HG03159 (cell line): Measurements from ENCODE around the gene PTPN20.
"Not testable (repeated sequence)": the region's sequence is repeated elsewhere in the genome, so short reads cannot be mapped to it uniquely, and the experiment has no call there.

Source experiments
- ATAC-seq: cut with Tn5 transposase; IDR thresholded peaks from one replicate; pipeline ENCODE4 v1.9.1; 2021; ENCODE audit warnings: mild to moderate bottlenecking, moderate library complexity; ENCODE audit not compliant: unreplicated experiment

Gene PTPN20, protein sequence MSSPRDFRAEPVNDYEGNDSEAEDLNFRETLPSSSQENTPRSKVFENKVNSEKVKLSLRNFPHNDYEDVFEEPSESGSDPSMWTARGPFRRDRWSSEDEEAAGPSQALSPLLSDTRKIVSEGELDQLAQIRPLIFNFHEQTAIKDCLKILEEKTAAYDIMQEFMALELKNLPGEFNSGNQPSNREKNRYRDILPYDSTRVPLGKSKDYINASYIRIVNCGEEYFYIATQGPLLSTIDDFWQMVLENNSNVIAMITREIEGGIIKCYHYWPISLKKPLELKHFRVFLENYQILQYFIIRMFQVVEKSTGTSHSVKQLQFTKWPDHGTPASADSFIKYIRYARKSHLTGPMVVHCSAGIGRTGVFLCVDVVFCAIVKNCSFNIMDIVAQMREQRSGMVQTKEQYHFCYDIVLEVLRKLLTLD

DNA sequence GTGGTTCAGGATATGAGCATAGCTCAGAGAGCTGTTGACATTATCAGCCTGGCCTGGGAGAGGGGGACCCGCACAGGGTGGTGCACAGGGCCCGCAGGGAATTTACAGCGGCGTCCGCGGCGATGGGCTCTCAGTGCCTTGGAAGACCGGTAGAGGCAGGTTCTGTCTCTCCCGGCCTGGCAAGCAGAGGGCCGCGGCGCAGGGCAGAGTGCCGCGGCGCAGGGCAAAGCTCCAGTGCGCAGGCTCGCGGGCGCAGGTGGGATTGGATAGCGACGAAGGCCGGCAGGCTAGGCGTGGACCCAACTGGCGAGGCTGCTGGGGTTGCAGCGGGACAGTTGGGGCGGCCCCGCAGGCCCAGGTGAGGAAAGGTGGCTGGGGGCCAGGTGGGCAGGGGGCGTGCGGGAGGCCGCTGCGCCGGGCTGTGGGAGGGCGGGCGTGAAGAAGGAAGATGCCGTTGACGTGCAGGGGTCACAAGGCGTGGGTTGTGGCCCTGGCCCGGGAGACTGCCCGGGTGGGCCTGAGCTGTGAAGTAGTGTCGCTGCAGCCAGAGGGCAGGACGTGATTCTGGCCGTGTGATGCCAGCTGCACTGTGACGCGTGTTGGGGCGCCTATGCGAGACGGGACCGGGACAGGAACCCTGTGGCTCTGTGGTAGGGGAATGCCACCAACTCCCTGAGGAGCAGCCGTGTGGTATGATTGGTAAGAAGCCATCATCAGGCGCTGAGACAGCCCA is at the start of gene PTPN20:
TSS of gene PTPN20 (plus strand) at position 285 of the 733 bp plus-strand sequence. CDS start 21,072 bp downstream, outside the sequence.
- ATAC-seq: not testable (repeated sequence)

DNA sequence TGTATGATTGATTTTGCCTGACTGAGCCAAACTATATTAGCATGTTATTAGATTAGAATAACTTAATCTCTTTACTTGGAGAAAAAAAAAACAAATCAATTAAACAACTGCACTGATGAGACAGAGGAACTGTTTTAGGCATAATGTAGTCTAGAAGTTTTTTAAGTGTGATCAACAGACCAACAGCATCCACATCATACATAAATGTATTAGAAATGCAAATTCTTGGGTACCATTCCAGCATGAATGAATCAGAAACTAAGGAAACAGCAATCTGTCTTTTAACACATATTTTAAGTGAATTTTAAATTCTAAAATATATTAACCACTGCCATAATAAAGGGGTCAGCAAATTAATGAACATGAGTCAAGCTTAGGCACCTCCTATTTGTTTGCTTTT is 41.5 kb upstream of the PTPN20 start:
- not testable (repeated sequence) for ATAC-seq

DNA sequence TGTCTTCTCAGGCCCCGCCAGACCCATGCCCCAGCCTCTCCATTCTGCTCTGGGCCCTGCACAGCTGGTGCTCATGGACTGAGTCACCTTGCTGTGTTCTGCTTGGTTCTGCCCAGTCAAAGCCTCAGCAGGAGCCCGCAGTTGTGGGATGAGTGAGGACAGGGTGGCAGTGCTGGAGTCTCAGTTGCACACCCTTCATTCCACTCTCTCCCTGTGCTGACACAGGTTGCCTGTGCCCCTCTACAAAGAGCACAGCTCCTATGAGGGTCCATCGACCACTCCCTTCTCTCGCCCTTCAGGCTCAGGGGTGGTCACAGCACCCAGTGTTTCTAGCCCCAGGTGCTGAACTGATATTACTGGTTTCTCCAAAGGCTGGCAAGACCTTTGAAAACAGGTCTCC is 39.6 kb upstream of the PTPN20 start:
- not testable (repeated sequence) for ATAC-seq

DNA sequence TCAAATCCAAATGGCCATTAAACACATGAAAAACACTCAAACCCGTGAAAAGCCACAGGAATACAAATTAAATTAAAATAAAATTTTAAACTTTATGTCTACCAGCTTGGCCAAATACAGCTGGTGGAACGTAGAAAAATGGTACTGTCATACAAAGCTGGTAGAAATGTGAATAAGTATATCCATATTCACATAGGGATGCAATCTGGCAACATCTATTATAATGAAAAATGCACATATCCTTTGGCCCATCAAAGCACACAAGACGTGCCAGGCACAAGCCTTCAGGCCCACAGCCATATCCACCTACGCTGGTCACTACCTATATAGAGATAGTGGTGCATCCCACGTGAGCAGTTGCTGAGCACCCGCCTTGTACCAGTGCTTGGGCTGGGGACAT is 35.9 kb upstream of the PTPN20 start:
- ATAC-seq: not testable (repeated sequence)

DNA sequence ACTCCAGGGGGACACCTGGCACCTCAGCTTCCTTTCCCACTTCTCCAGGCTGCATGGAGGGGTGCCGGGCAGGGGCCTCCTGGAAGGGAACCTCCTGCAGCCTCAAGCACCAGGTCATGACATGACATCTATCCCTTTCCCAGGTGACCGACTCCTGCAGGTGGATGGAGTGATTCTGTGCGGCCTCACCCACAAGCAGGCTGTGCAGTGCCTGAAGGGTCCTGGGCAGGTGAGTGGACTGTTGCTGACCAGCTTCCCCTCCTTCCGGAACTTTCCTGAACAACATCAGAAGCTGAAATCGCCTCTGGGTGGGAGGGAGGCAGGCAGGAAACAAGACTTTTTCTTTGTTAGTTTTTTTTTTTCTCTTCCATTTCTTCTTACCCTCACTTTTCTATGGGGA is 34.5 kb upstream of the PTPN20 start:
- ATAC-seq: not testable (repeated sequence)

DNA sequence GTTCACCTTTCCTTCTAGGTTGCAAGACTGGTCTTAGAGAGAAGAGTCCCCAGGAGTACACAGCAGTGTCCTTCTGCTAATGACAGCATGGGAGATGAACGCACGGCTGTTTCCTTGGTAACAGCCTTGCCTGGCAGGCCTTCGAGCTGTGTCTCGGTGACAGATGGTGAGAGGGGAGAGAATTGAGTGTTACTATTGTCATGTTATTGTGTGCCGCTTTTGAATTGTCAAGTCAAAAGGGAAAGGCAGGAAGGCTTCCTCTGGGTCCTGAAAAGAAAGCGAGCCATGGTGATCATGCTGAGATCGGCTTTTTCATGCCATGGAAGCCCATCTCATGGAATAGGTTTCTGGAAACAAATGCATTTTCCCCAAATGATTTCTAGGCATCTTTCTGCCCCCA is 32.5 kb upstream of the PTPN20 start:
- ATAC-seq: not testable (repeated sequence)

DNA sequence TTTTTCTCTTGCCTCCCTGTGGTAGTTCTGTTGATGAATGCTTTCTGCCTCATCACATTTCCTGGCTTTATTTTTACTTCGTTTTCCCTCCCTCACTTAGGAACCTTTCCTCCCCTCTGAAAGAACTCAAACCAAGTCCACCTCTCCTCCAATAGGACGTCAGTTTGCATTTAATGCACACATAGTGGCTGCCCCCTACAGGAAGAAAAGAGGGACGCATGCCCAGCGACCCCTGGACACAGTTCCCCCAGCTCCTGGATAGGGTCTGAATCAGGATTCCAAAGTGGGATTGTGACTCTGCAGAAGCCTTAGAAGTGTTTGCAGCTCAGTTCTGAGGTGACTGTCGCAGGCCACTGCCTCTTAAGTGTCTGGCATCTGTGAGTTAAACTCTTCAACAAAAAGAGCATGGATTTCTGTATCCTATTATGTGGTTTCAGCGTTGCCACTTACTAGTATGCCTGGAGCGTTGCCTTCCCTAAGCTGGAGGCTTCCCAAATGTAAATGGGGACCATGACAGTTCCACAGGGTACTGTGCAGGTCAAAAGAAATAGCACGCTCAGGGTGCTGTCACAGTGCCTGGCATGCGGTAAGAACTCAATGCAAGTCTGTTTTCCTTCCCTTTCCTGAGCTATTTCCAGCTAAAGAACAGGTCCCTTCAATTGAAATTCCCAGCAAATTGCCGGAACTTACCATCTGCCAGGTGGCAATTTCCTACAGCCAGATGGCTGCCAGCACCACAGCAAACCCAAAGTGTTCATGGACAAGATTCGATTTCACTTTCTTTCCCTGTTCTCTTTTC is 20.2 kb upstream of the PTPN20 start:
- not testable (repeated sequence) for ATAC-seq

DNA sequence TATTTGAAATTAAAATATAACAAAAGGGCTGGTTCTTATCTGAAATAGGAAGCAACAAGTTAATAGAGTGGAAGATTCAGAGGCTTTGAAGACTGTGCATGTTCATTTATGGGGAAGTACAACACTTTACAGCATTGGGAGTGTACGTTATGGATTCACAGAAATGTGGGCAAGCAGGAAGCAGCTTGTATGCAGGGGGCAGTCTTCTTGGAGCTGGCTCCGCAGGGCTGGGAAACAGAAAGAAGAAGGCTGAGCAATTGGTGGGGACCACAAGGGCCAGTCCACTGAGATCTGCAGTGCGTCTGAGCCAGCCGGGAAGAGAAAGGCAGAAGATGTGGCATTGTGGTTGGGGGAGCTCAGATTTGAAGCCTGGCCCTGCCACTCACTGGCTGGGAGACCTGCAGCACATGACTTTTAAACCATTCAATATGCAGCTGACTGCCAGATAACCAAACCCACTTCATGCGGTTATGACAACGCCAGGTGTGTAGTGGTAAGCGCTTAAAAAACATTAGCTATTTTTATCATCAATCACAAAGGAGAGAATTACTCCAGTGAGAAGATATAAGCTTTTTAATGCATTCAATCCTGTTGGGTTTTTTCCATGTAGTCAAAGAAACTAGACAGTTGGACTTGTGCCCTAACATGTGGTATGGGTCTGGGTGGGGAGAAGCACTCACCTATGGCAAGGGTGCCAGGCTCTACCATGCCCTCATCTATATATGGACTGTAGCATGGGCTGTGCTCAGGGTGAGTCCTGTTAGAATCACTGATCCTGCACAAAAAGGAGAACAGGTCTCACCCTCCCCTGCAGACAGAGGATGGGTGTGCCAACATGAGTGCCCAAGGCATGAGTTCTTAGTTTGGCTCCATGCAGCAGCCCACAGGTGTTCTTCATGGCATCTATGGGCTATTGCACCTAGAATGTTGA is 14.2 kb upstream of the PTPN20 start:
- ATAC-seq: not testable (repeated sequence)

DNA sequence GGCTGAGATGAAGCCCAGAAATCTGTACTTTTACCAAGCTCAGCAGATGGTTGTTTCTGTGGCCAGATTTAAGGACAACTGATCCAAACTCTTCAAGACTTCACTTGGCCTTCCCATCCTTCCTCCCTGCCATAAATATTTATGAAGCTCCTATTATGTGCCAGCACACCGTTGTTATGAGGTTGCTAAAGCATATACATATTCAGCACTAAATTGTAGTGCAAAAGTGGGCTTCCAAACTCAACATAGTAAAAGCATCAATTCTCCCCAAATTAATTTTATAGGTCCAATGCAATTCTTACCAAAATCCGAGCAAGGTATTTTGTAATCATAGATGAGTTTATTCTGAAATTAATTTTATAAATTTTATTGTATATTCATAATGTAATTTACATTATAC is 10.0 kb upstream of the PTPN20 start:
- not testable (repeated sequence) for ATAC-seq

DNA sequence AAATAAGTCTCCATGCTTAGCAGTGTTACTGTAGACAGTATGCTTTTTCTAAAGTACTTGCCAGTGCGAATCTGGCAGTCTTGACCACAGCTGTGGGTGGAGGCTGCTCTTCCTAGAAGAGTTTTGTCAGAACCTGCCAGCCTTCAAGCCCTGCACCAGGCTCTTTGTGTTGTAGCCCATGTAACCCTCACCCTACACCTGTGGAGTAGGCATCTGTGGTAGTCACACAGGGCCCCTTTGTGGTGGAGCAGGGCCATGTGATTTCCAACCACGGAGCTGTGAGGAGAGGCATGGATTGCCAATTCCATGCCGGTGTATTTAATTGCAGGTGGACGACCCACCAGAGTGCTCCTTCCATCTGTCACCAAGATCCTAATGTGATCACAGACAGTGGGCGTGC is 7.4 kb upstream of the PTPN20 start:
- ATAC-seq: not testable (repeated sequence)

DNA sequence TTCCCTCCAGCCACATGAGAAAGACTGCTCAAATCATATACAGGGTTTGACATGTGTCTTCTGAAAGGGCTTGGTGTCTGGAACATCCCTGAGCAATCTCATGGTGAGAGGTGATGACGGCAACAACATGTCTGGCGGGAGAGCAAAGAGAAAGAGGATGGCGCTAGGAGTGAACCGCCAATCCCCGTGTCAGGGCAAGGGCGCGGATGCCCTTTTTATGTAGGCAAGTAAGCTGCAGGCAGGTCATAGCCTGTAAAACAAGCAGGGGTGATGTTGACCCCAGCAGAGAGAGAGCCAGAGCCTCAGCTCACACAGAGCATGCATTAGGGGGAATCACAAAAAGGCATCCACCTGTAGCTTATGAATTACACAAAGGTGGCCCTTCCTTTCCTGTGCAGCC is 4.9 kb upstream of the PTPN20 start:
- ATAC-seq: not testable (repeated sequence)

DNA sequence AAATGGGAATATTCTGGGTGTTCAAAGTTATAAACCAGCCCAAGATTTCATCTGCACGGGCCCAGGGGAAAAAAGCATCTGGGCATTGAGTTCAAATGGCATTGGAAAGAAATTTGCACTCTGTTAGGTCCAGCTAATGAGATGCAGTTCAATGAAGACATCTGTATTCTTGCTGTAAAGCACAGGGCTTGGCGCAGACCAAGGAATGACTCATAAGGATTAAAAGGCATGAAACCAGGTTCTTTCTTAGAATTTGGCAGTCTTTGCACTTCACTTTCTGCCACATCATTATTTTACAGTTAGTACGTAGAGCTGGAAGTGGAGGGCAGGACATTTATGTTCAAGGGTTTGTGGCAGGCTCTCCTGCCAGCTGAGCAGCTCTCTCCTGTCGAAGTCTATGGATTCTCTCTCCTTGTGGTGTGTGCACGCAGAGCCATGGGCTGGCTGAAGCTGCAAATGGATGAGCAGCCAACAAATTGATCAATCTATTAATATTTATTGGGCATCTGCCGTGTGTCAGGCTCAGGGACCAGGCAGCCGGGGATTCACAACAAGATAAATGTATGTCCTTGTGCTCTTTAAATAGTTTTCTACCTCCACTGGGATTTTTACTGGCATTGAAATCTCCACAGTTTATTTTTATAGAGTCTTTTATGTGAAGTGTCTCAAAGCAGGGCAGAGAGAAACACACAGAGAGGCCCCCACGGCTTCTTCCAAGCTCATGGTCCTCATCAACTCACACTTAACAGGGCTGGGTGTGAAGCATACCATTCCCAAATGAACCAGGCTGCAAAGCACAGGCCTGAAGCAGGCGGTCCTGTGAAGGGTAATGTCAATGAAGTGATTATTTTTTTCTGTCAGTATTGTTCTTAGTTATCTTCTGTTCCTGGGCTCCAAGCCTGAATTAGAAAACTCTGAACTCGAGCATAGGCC is 3.8 kb upstream of the PTPN20 start:
- not testable (repeated sequence) for ATAC-seq

DNA sequence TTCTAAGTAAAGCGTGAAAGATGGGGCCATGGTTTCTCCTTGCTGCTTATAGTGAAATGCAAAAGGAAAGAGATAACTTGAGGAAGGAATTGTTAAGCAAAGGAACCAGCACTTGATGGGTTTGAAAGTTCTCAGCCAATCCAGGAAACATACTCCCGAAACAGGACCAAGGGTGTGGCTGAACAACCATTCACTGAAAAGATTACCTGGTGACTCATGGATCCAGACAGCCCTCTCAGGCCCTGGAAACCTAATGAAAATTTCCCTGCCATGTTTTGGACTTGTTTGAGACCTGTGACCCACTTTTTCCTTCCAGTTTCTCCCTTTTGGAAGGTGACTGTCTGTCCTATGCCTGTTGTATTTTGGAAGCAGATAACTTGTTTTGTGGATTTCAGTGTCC is 11.3 kb downstream of the PTPN20 start:
- not testable (repeated sequence) for ATAC-seq

DNA sequence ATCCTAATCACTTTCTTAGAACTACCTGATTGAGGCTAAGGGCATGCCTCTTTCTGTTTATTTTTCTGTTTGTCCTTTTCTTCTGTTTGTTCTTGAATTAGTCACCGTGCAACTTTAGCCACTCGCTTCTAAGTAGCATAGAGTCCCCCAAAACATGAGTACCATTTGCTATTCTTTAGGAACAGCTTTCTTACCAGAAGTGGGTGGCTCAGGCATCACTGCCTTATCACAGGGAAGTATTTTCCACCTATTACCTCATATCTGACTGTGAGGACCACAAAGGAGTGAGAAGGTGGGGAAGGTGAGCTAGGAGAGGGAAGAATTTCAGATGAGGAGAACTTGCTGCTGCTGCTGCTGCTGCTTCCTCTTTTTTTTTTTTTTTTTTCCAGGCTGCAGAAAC is 13.9 kb downstream of the PTPN20 start:
- not testable (repeated sequence) for ATAC-seq

DNA sequence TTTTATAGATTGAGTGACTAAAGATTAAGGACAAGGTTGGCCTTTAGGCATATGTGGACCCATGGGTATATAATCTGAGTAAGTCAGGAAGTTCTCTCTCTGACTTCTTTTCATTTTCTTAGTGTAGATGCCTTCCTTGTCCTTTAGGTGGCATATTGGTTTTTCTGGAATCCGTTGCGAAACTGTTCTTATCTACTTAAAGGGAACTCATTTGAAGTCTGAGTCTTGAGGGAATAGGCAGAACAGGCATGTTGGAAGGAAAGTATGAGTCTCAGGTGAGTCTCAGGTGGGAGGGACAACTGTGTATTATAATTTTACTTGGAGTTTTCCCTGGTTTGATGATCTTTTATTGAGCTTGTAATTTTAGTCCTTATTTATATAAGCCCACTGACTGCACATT is 14.6 kb downstream of the PTPN20 start:
- not testable (repeated sequence) for ATAC-seq

DNA sequence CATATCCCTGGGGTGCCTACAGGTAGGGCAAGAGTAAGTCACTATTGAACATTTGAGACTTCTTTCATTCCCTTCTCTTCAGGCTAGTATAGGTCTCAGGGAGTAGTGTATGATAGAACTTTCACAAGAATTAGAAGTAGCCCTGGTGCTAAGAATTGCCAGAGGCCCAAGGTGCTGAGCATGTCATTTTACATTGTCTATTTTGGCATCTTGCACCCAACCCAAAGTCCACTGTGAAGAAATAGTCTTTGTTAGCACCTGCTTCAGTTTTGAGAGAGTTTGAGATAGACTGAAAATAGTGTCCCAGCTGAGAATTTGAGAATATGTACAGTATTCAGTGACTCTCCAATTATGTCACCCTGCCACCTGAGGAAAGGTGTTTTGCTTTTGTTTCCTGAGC is 17.6 kb downstream of the PTPN20 start:
- ATAC-seq: not testable (repeated sequence)

DNA sequence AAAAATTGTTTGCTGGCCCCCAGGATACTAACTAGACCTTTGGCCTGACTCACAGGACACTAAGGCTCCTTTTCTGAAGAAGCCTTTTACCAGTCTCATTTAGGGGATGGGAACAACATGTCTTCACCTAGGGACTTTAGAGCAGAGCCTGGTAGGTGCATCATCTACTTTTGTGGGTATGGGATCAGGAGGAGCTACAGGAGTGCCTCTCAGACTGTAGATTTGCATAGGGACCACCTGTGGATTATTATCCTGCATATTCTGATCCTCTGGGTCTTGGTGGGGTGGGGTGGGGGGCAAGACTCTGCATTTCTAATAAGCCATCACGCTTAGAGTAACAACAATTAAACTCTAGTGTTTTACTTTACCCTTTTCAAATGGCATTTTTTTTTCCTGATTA is 21.2 kb downstream of the PTPN20 start:
- not testable (repeated sequence) for ATAC-seq

DNA sequence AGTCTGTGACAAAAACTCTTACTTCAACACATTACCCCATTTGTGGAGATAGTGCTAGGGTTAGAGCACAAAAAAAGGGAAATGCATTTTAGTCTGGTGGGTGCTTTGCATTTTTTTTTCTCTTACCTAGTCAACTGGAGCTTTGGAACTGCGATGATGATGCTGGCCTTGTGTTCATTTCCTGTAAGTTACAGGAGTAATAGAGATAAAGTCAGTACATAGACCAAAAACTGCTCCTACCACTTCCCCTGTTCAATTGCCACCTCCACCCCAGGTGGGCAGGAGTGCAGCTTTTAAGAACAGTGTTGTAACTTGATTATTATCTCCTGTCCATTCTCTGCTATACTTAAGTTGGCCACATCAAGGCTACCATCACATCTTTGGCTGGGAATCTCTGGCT is 29.9 kb downstream of the PTPN20 start:
- not testable (repeated sequence) for ATAC-seq
